SU-DHL-6 (cell line): Measurements from ENCODE around the gene PKNOX2.

Experiments
- CTCF ChIP-seq: fragments of 200-600 bp; sonication (generic); IDR thresholded peaks from one replicate; pipeline ENCODE4 v1.5.1; 2017; ENCODE audit warnings: antibody characterized with exemption, mild to moderate bottlenecking, low read length, moderate library complexity; ENCODE audit not compliant: insufficient read depth, poor library complexity, severe bottlenecking
- EZH2phosphoT487 ChIP-seq: fragments of 200-600 bp; sonication (generic), shearing (Covaris generic); conservative IDR thresholded peaks from 2 replicates; pipeline ENCODE4 v1.6.1; 2018; ENCODE audit warnings: mild to moderate bottlenecking, antibody characterized with exemption, low read length, moderate library complexity, mixed read lengths

DNA sequence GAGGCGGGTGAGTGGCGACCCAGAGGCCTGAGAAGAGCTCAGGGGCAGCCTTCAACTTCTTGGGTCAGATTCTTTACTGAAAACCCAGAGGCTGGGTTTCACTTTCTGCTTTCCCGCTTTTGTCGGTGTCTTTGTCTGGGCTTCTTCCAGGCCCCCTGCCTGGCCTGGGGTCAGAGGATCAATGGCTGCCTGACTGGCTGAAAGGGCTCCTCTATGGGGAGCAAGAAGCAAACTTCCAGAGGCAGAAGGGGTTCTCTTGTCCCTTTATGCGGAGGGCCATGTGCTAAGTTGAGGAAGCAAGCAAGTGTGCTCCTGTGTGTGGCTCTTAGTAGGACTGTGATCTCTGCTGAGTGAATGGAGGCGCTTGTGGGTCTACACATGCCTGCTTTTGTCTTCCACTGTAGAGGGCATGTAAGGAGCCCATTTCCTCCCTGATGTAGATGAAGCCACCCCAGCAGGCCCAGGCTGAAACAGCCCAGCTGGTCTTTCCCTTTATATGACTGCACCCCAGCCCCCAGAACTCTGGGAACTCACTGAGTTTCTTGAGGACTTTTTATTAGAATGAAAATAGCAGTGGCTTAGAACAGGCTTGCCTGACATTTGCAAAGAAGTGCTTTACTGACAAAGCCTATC, 1.0 kb upstream of the PKNOX2 start:
- TF ChIP-seq CTCF (no peak), EZH2phosphoT487 (no peak)
